Measurements from ENCODE around the gene CNTN2. TPM values are rescaled to one million over a fixed set of nuclear protein-coding genes. Genes with fewer than 3 reads are reported as not detected.

The CNTN2 gene, protein sequence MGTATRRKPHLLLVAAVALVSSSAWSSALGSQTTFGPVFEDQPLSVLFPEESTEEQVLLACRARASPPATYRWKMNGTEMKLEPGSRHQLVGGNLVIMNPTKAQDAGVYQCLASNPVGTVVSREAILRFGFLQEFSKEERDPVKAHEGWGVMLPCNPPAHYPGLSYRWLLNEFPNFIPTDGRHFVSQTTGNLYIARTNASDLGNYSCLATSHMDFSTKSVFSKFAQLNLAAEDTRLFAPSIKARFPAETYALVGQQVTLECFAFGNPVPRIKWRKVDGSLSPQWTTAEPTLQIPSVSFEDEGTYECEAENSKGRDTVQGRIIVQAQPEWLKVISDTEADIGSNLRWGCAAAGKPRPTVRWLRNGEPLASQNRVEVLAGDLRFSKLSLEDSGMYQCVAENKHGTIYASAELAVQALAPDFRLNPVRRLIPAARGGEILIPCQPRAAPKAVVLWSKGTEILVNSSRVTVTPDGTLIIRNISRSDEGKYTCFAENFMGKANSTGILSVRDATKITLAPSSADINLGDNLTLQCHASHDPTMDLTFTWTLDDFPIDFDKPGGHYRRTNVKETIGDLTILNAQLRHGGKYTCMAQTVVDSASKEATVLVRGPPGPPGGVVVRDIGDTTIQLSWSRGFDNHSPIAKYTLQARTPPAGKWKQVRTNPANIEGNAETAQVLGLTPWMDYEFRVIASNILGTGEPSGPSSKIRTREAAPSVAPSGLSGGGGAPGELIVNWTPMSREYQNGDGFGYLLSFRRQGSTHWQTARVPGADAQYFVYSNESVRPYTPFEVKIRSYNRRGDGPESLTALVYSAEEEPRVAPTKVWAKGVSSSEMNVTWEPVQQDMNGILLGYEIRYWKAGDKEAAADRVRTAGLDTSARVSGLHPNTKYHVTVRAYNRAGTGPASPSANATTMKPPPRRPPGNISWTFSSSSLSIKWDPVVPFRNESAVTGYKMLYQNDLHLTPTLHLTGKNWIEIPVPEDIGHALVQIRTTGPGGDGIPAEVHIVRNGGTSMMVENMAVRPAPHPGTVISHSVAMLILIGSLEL
- total RNA-seq (2022): not detected in 2 replicates
- Bru-seq, nascent RNA: not detected
- BruChase-seq, experiment 1, labeled RNA remaining after a 6-hour chase: not detected
- not detected for BruChase-seq, experiment 2, labeled RNA remaining after a 2-hour chase
- long read RNA-seq: 0 reads

DNA sequence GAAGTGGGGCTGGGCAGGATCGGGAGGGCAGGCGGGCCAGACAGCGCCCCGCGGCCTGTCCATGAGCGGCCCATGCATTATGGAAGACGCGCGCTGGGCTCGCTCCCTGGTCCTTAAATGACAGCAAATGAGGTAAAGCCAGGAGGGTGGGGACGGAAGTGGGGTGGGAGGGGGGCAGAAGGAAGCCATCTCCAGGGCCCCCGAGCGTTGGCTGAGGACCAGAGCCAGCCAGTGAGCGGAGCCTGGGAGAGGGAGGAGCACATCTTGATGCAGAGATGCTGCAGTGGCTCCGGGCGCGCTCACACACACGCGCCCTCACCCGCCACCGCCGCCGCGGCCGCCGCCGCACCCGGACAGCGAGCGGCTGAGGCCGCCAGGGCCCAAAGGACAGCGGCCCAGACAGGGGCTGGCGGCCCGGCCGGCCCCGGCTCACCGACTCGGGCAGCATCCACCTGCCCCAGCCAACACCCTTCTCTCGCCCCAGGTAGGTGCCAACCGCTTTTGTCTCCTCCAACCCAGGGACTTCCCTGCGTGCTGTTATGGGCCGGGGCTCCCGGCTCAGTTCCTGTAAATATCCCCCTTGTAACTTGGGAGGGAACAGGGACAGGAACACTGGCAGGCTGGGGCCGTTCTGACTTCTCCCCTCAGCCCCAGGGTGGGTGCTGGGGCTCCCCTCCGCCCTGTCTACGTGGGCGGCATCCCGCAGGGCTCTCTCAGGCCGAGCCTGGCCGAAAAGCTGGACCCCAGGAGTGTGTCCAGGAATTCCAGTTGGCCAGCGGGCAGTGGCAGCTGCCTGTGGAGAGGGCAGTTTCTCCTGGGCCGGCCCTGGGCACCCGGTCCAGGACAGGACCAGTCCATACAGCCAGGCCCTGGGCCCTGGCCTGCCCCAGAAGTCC is at the start of gene CNTN2:
CNTN2 (plus strand) TSS at position 302 of the 896 bp plus-strand sequence. CDS start 9,974 bp downstream, outside the sequence.
- H3K4me1 Mint-ChIP-seq (ENCODE audit: low read depth, unreplicated experiment): no peaks in the 10 kb centered on the region
- H3K27ac Mint-ChIP-seq (ENCODE audit: unreplicated experiment): no peak within 1 kb of the TSS
- no TSS peak for BruUV-seq (replicated peaks)
- DNase-seq: peak; percentile 10
- H3K36me3 Mint-ChIP-seq (ENCODE audit: insufficient read depth, unreplicated experiment): no peaks in the 10 kb centered on the region
- no peak for TF ChIP-seq CTCF (IDR thresholded peaks at IDR 0.05; ENCODE audit: unreplicated experiment)
- intact Hi-C loops (cut with micrococcal nuclease; ENCODE audit: unreplicated experiment): no loop called here
- H3K9me3 Mint-ChIP-seq (ENCODE audit: low read depth, unreplicated experiment): no peaks in the 10 kb centered on the region
- CTCF ChIA-PET: no interaction called here
- no peak within 1 kb of the TSS for H3K4me3 Mint-ChIP-seq (ENCODE audit: low read depth, unreplicated experiment)
- H3K27me3 Mint-ChIP-seq (ENCODE audit: unreplicated experiment): peaks cover 99% of the 10 kb centered on the region

DNA sequence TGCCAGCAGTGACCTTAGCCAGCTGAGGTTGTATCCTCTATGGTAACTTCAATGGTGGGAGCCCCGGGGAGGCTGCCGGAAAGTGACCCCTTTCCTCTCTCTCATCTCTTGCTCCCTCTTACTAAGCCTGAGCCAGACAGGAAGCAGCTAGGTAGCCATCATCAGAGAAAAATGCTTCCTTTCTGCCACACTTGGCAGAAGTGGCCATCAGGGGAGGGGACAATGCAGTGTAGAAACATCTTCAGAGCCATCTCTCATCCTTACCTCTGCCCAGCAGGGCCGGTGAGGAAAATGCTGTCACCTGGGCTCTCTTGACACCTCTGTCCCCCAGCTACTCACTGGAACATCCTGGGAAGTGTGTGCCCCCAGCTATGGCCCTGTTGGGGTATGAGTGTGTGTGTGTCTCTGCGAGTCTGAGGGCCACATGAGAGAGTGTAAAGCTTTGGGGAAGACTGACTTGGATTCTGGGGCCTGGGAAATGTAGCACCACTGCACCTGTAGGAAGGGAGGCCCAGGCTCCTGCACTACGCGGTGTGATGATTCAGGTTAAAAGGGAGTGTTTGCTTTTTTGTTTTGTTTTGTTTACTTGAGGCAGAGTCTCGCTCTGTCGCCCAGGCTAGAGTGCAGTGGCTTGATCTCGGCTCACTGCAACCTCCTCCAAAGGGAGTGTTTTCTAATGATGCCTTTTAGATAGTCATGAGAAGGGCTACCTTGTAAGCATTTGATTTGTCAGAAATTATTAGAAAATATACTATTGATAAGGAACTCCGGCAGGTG is 48.7 kb upstream of the CNTN2 start:
- Mint-ChIP-seq H3K36me3 (ENCODE audit: insufficient read depth, unreplicated experiment) (no peaks in the 10 kb centered on the region), H3K9me3 (ENCODE audit: low read depth, unreplicated experiment) (no peaks in the 10 kb centered on the region), H3K27me3 (ENCODE audit: unreplicated experiment) (peaks cover 100% of the 10 kb centered on the region), H3K4me1 (ENCODE audit: low read depth, unreplicated experiment) (no peaks in the 10 kb centered on the region), H3K27ac (ENCODE audit: unreplicated experiment) (no peak overlapping the region), H3K4me3 (ENCODE audit: low read depth, unreplicated experiment) (no peak overlapping the region)
- CTCF ChIA-PET: interaction anchor here (0.5 to 0.8 kb wide), 2 partner anchors 67 to 186 kb away, joined by 3 to 4 read pairs; no protein-coding TSS in a partner anchor
- no peak for DNase-seq
- intact Hi-C loops (cut with micrococcal nuclease; ENCODE audit: unreplicated experiment): no loop called here
- TF ChIP-seq CTCF (IDR thresholded peaks at IDR 0.05; ENCODE audit: unreplicated experiment): no peak
- BruUV-seq (replicated peaks): no TSS peak

DNA sequence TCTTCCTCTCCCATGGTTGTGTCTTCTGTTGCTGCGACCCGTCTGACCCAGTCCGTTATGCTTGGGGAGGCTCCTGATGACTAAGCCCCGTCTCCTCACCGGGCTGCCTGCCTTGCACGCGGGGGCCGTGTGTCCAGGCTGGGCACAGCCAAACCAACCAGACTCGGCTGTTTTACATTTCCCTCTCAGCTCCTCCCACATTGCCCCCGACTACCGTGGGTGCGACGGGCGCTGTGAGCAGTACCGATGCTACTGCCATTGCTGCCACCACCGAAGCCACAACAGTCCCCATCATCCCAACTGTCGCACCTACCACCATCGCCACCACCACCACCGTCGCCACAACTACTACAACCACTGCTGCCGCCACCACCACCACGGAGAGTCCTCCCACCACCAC is 46.0 kb upstream of the CNTN2 start:
- no peak overlapping the region for H3K4me3 Mint-ChIP-seq (ENCODE audit: low read depth, unreplicated experiment)
- no peak overlapping the region for H3K27ac Mint-ChIP-seq (ENCODE audit: unreplicated experiment)
- no peak for TF ChIP-seq CTCF (IDR thresholded peaks at IDR 0.05; ENCODE audit: unreplicated experiment)
- H3K9me3 Mint-ChIP-seq (ENCODE audit: low read depth, unreplicated experiment): no peaks in the 10 kb centered on the region
- CTCF ChIA-PET: interaction anchor here (1.4 kb wide), 1 partner anchor 8 kb away, joined by 4 read pairs; no protein-coding TSS in a partner anchor
- no peaks in the 10 kb centered on the region for H3K4me1 Mint-ChIP-seq (ENCODE audit: low read depth, unreplicated experiment)
- H3K27me3 Mint-ChIP-seq (ENCODE audit: unreplicated experiment): peaks cover 100% of the 10 kb centered on the region
- BruUV-seq (replicated peaks): no TSS peak
- intact Hi-C loops (cut with micrococcal nuclease; ENCODE audit: unreplicated experiment): no loop called here
- DNase-seq: no peak
- H3K36me3 Mint-ChIP-seq (ENCODE audit: insufficient read depth, unreplicated experiment): no peaks in the 10 kb centered on the region
